Measurements from ENCODE around the gene LGALS7B.

GRCh38 chr19:38793177-38793576 lies 4.2 kb downstream of the LGALS7B start:
- no peak for TF ChIP-seq CTCF (IDR thresholded peaks at IDR 0.05)
- TF ChIP-seq AR (CRISPR knock-in tag; IDR thresholded peaks at IDR 0.05), result no peak
- no peak for TF ChIP-seq AFF4 (CRISPR knock-in tag; IDR thresholded peaks at IDR 0.05; ENCODE audit: borderline replicate concordance)
- TF ChIP-seq RORB (CRISPR knock-in tag; IDR thresholded peaks at IDR 0.05), result no peak
